HCT116 (cell line): ENCODE measurements around the gene PAQR4. TPM values are rescaled to one million over a fixed set of nuclear protein-coding genes. Genes with fewer than 3 reads are reported as not detected.

Experiments used
- ATAC-seq: fragments of 200-7000 bp; cut with Tn5 transposase; 2 replicates; pipeline ENCODE4 v1.9.1; 2020; ENCODE audit warnings: mild to moderate bottlenecking, moderate library complexity
- BruUV-seq: library from RNA; stranded (reverse); fragments of 400-500 nt; replicated peaks from 2 replicates; lab custom pipeline; 2021; lab: Mats Ljungman, UMichigan
- CTCF ChIA-PET: fragments of 300-600 bp; sonication (Branson Sonifier 250); formaldehyde crosslinking; loops from one replicate; lab custom pipeline; 2021; ENCODE audit warnings: antibody characterized with exemption; lab: Charles Lee
- POLR2A ChIA-PET: fragments of 300-600, 350-600 bp; sonication (Branson Sonifier 250); formaldehyde crosslinking; loops from one replicate; lab custom pipeline; 2021; ENCODE audit warnings: antibody characterized with exemption; lab: Charles Lee
- RAD21 ChIA-PET, 2 experiments: fragments of 300-600 bp; sonication (Branson Sonifier 250); formaldehyde crosslinking; loops; one replicate each; lab custom pipeline; 2023; ENCODE audit warnings: low total read pairs in 2 of 2; ENCODE audit not compliant: uncharacterized antibody in 2 of 2, unreplicated experiment in 2 of 2, low non-redundant PET in 1 of 2; lab: Charles Lee
- DNase-seq: peaks from one replicate; pipeline ENCODE4 v3.0.0-alpha.2; 2010; ENCODE audit warnings: low read depth, low spot score
- H2AFZ ChIP-seq: fragments of 200-600 bp; shearing (Covaris generic), sonication (generic); 2 replicates; pipeline ENCODE4 v1.6.1; 2017; ENCODE audit warnings: low read depth, mixed run types, mixed read lengths, antibody characterized with exemption, low read length; ENCODE audit not compliant: poor library complexity, severe bottlenecking
- H3K27ac ChIP-seq: 2 replicates; pipeline ENCODE4 v1.5.1; 2012; ENCODE audit warnings: low read depth, low read length
- H3K27me3 ChIP-seq: fragments of 200-600 bp; sonication (generic); 2 replicates; pipeline ENCODE4 v1.6.1; 2016; ENCODE audit warnings: mixed run types, low read length, mixed read lengths; ENCODE audit not compliant: insufficient read depth
- H3K36me3 ChIP-seq, 2 experiments: fragments of 200-500 bp in 1 of 2; fragments of 200-600 bp in 1 of 2; sonication (Bioruptor generic) in 1 of 2; sonication (generic) in 1 of 2; 2 replicates each; pipeline versions ENCODE4 v1.5.1 to v1.6.1; 2014 to 2016; ENCODE audit warnings: low read length in 2 of 2, inconsistent platforms in 1 of 2, mixed read lengths in 1 of 2, mixed run types in 1 of 2; ENCODE audit not compliant: insufficient read depth in 2 of 2, control insufficient read depth in 1 of 2
- H3K4me1 ChIP-seq, 2 experiments: fragments of 200-600 bp in 1 of 2; sonication (generic) in 1 of 2; 2 replicates each; pipeline versions ENCODE4 v1.5.1 to v1.6.1; 2012 to 2017; ENCODE audit warnings: low read length in 2 of 2, inconsistent platforms in 1 of 2, mild to moderate bottlenecking in 1 of 2, mixed read lengths in 1 of 2, mixed run types in 1 of 2, moderate library complexity in 1 of 2; ENCODE audit not compliant: insufficient read depth in 2 of 2, control insufficient read depth in 1 of 2
- H3K4me2 ChIP-seq: fragments of 200-600 bp; sonication (generic); 2 replicates; pipeline ENCODE4 v1.6.1; 2017; ENCODE audit warnings: mixed run types, low read length, mixed read lengths
- H3K4me3 ChIP-seq, 2 experiments: fragments of 200-600 bp in 1 of 2; sonication (generic) in 1 of 2; replicated peaks in 1 of 2; 2 replicates each; pipeline ENCODE4 v1.5.1; 2011 to 2016; ENCODE audit warnings: low read length in 2 of 2, control low read depth in 1 of 2, low read depth in 1 of 2, mild to moderate bottlenecking in 1 of 2, mixed read lengths in 1 of 2, mixed run types in 1 of 2
- H3K79me2 ChIP-seq: fragments of 200-600 bp; sonication (generic); 2 replicates; pipeline ENCODE4 v1.6.1; 2017; ENCODE audit warnings: mild to moderate bottlenecking, mixed run types, low read length, moderate library complexity, mixed read lengths; ENCODE audit not compliant: insufficient read depth
- H3K9ac ChIP-seq: fragments of 200-600 bp; sonication (generic); 2 replicates; pipeline ENCODE4 v1.6.1; 2016; ENCODE audit warnings: low read length, mixed read lengths
- H3K9me2 ChIP-seq: fragments of 200-600 bp; sonication (generic), shearing (Covaris generic); 2 replicates; pipeline ENCODE4 v1.6.1; 2017; ENCODE audit warnings: mixed run types, mild to moderate bottlenecking, moderate library complexity; ENCODE audit not compliant: insufficient read depth
- H3K9me3 ChIP-seq, 2 experiments: fragments of 200-500 bp in 1 of 2; fragments of 200-600 bp in 1 of 2; sonication (Bioruptor generic) in 1 of 2; sonication (generic) in 1 of 2; 2 replicates each; pipeline ENCODE4 v1.6.1; 2014 to 2017; ENCODE audit warnings: low read length in 2 of 2, mixed read lengths in 2 of 2, inconsistent platforms in 1 of 2, low read depth in 1 of 2, mild to moderate bottlenecking in 1 of 2, mixed run types in 1 of 2, moderate library complexity in 1 of 2; ENCODE audit not compliant: control insufficient read depth in 1 of 2, insufficient read depth in 1 of 2
- H4K20me1 ChIP-seq: fragments of 200-600 bp; sonication (generic), shearing (Covaris generic); 2 replicates; pipeline ENCODE4 v1.6.1; 2017; ENCODE audit warnings: mixed run types, mild to moderate bottlenecking, moderate library complexity; ENCODE audit not compliant: insufficient read depth
- CEBPB ChIP-seq: IDR thresholded peaks from 2 replicates; pipeline ENCODE4 v1.6.1; 2012; ENCODE audit warnings: low read depth
- ELF1 ChIP-seq: IDR thresholded peaks from 2 replicates; pipeline ENCODE4 v1.6.1; 2012; ENCODE audit warnings: low read depth, borderline replicate concordance
- EZH2phosphoT487 ChIP-seq: fragments of 200-600 bp; IDR thresholded peaks from 2 replicates; pipeline ENCODE4 v1.6.1; 2018; ENCODE audit warnings: antibody characterized with exemption, borderline replicate concordance
- FOSL1 ChIP-seq: IDR thresholded peaks from 2 replicates; pipeline ENCODE4 v1.6.1; 2012; ENCODE audit warnings: low read depth
- JUND ChIP-seq: IDR thresholded peaks from 2 replicates; pipeline ENCODE4 v1.6.1; 2012
- POLR2AphosphoS5 ChIP-seq: IDR thresholded peaks from 2 replicates; pipeline ENCODE4 v1.6.1; 2011; ENCODE audit warnings: mild to moderate bottlenecking, low read depth, low read length, moderate library complexity
- SRF ChIP-seq: IDR thresholded peaks from 2 replicates; pipeline ENCODE4 v1.6.1; 2012; ENCODE audit warnings: low read depth
- TCF7L2 ChIP-seq: IDR thresholded peaks from 2 replicates; pipeline ENCODE4 v1.7.0; 2011; ENCODE audit warnings: borderline replicate concordance, inconsistent platforms; ENCODE audit not compliant: insufficient read depth, insufficient read length; ENCODE audit errors: extremely low read depth
- ZBTB33 ChIP-seq: IDR thresholded peaks from 2 replicates; pipeline ENCODE4 v1.6.1; 2011; ENCODE audit warnings: mild to moderate bottlenecking, low read length, moderate library complexity; ENCODE audit not compliant: insufficient replicate concordance; ENCODE audit errors: extremely low read depth
- ZNF274 ChIP-seq: fragments of 200-500 bp; sonication (Bioruptor generic); IDR thresholded peaks from 2 replicates; pipeline ENCODE4 v1.6.1; 2014; ENCODE audit warnings: mild to moderate bottlenecking, low read depth, low read length, inconsistent platforms
- intact Hi-C: fragments of 100-400 bp; cut with micrococcal nuclease; formaldehyde crosslinking; loops from 2 replicates; pipeline ENCODE4 v1.10.0; 2022
- total RNA-seq: library from RNA; stranded (reverse); gene quantifications from one replicate; pipeline ENCODE4 v1.2.1, GENCODE V29; 2021; ENCODE audit not compliant: unreplicated experiment
- TF ChIP-seq, protein P1 (sequence below): IDR thresholded peaks from 2 replicates; pipeline ENCODE4 v1.6.1; 2012
- TF ChIP-seq, protein P2 (sequence below): IDR thresholded peaks from 2 replicates; pipeline ENCODE4 v1.6.1; 2012; ENCODE audit warnings: low read depth
- TF ChIP-seq, protein P3 (sequence below): IDR thresholded peaks from 2 replicates; pipeline ENCODE4 v1.6.1; 2012

The PAQR4 gene
- total RNA-seq, 1 experiment from 2014 or later, result 45.6 TPM

DNA sequence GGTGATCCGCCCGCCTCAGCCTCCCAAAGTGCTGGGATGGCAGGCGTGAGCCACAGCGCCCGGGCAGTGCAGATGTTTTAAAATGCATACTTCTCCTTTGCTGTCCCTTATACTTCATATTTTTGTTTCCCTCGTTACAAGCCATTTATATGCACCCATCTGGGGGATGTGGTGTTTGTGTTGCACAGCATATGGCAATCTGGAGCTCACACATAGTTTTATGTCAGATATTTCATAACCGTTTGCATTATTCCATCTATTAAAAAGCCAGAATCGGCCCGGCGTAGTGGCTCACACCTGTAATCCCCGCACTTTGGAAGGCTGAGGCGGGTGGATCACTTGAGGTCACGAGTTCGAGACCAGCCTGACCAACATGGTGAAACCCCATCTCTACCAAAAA lies 45.7 kb upstream of the PAQR4 start (continued):
- TF ChIP-seq ZBTB33 (no peak), POLR2AphosphoS5 (no peak), ZNF274 (no peak), SRF (no peak)
- TF ChIP-seq, protein P1, sequence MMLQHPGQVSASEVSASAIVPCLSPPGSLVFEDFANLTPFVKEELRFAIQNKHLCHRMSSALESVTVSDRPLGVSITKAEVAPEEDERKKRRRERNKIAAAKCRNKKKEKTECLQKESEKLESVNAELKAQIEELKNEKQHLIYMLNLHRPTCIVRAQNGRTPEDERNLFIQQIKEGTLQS, result no peak

DNA sequence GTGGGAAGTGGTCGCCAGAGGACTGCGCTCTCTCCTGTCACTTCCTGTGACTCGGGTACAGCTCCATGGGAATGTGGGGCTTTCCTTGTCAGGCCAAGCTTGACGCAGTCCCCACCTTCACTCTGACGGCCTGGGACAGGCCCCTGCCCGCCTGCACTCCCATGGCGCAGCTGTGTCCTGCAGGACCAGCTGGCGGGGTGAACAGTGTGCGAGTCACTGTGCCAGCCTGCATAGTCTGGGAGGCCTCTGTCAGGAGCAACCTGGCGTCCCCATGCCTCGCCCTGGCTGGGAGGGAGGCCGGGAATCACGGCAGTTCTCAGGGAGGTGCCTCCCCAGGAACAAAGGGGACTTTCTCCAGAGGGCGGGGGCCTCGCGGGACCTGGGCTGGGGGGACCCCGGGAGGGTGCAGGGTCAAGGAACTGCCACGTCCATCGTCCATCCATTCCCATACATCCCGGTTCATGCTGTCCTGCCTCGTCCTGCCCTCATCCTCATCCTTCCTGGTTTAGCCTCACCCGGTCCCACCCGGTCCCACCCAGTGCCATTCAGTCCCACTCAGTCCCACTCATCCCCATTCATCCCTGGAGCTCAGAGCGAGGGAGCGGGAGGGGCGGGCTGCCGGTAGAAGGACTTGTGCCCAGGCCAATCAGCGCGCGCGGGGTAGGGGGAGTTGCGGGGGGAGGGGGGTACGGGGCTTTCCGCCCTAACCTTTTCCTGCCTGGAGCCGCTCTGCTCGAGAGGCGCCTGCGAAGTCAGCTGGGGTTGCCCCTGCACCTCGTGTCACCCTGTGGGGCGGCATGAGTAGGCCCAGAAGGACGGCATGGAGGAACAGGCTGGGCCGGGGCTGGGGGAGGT lies 44.0 kb upstream of the PAQR4 start:
- Histone ChIP-seq H2AFZ (no peak overlapping the region), H4K20me1 (no peaks in the 10 kb centered on the region), H3K9ac (no peak overlapping the region), H3K36me3 (peaks cover 2 to 4% of the 10 kb centered on the region in 2 experiments; a peak in 2 of 4 replicates), H3K27ac (no peak overlapping the region), H3K4me2 (no peak overlapping the region), H3K9me2 (no peaks in the 10 kb centered on the region), H3K27me3 (no peaks in the 10 kb centered on the region), H3K4me3 (no peak overlapping the region), H3K79me2 (peaks cover 21% of the 10 kb centered on the region), H3K9me3 (no peaks in the 10 kb centered on the region), H3K4me1 (peaks cover 0 to 11% of the 10 kb centered on the region in 2 experiments; a peak in 3 of 4 replicates)
- ChIA-PET CTCF (no interaction called here), POLR2A (interaction anchor here (0.5 kb wide), 1 partner anchor 16 kb away, joined by 3 read pairs; no protein-coding TSS in a partner anchor), RAD21 (no interaction called here)
- BruUV-seq, result no TSS peak
- DNase-seq, result no peak
- intact Hi-C loops, result no loop called here
- no peak for TF ChIP-seq ELF1
- TF ChIP-seq, protein P2, sequence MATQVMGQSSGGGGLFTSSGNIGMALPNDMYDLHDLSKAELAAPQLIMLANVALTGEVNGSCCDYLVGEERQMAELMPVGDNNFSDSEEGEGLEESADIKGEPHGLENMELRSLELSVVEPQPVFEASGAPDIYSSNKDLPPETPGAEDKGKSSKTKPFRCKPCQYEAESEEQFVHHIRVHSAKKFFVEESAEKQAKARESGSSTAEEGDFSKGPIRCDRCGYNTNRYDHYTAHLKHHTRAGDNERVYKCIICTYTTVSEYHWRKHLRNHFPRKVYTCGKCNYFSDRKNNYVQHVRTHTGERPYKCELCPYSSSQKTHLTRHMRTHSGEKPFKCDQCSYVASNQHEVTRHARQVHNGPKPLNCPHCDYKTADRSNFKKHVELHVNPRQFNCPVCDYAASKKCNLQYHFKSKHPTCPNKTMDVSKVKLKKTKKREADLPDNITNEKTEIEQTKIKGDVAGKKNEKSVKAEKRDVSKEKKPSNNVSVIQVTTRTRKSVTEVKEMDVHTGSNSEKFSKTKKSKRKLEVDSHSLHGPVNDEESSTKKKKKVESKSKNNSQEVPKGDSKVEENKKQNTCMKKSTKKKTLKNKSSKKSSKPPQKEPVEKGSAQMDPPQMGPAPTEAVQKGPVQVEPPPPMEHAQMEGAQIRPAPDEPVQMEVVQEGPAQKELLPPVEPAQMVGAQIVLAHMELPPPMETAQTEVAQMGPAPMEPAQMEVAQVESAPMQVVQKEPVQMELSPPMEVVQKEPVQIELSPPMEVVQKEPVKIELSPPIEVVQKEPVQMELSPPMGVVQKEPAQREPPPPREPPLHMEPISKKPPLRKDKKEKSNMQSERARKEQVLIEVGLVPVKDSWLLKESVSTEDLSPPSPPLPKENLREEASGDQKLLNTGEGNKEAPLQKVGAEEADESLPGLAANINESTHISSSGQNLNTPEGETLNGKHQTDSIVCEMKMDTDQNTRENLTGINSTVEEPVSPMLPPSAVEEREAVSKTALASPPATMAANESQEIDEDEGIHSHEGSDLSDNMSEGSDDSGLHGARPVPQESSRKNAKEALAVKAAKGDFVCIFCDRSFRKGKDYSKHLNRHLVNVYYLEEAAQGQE, result no peak
- TF ChIP-seq TCF7L2, result no peak
- TF ChIP-seq SRF, result no peak
- no peak for TF ChIP-seq JUND
- no peak for TF ChIP-seq CEBPB
- TF ChIP-seq, protein P3, sequence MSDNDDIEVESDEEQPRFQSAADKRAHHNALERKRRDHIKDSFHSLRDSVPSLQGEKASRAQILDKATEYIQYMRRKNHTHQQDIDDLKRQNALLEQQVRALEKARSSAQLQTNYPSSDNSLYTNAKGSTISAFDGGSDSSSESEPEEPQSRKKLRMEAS, result no peak
- no peak for TF ChIP-seq FOSL1
- TF ChIP-seq EZH2phosphoT487, result no peak
- no peak for ATAC-seq
